ENCODE measurements around the gene FADS6. TPM values are rescaled to one million over a fixed set of nuclear protein-coding genes. Genes with fewer than 3 reads are reported as not detected.

Gene FADS6
- total RNA-seq, 1 donor from 2014 or later, result not detected

DNA sequence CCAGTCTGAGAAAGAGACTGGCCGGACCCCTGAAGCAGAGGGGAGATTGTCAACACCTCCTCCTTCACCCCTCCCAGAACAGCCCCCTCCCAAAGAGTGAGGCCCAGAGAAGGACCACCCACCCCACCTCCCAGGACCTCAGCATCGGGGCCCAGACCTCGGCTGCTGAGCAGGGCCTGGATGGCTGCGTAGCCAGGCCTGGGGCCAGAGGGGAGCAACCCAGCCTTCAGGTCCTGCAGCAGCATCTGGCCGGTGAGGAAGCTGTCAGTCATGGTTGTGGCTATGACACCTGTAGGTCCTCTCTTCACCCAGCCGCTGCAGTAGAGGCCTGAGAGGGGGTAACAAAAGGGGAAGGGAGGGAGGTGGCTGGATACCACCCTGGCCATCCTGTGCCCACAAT, 30.5 kb downstream of the FADS6 start:
- Mint-ChIP-seq H3K4me1 (ENCODE audit: unreplicated experiment) (peaks cover 13% of the 10 kb centered on the region), H3K9me3 (ENCODE audit: unreplicated experiment) (no peaks in the 10 kb centered on the region), H3K27ac (ENCODE audit: unreplicated experiment) (no peak overlapping the region), H3K27me3 (ENCODE audit: unreplicated experiment) (peaks cover 24% of the 10 kb centered on the region), H3K36me3 (ENCODE audit: low read depth, unreplicated experiment) (peaks cover 14% of the 10 kb centered on the region), H3K4me3 (ENCODE audit: unreplicated experiment) (no peak overlapping the region)
- DNase-seq (ENCODE audit: low spot score), result no peak
- TF ChIP-seq, protein P1, sequence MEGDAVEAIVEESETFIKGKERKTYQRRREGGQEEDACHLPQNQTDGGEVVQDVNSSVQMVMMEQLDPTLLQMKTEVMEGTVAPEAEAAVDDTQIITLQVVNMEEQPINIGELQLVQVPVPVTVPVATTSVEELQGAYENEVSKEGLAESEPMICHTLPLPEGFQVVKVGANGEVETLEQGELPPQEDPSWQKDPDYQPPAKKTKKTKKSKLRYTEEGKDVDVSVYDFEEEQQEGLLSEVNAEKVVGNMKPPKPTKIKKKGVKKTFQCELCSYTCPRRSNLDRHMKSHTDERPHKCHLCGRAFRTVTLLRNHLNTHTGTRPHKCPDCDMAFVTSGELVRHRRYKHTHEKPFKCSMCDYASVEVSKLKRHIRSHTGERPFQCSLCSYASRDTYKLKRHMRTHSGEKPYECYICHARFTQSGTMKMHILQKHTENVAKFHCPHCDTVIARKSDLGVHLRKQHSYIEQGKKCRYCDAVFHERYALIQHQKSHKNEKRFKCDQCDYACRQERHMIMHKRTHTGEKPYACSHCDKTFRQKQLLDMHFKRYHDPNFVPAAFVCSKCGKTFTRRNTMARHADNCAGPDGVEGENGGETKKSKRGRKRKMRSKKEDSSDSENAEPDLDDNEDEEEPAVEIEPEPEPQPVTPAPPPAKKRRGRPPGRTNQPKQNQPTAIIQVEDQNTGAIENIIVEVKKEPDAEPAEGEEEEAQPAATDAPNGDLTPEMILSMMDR (IDR thresholded peaks at IDR 0.05; ENCODE audit: unreplicated experiment), result no peak

DNA sequence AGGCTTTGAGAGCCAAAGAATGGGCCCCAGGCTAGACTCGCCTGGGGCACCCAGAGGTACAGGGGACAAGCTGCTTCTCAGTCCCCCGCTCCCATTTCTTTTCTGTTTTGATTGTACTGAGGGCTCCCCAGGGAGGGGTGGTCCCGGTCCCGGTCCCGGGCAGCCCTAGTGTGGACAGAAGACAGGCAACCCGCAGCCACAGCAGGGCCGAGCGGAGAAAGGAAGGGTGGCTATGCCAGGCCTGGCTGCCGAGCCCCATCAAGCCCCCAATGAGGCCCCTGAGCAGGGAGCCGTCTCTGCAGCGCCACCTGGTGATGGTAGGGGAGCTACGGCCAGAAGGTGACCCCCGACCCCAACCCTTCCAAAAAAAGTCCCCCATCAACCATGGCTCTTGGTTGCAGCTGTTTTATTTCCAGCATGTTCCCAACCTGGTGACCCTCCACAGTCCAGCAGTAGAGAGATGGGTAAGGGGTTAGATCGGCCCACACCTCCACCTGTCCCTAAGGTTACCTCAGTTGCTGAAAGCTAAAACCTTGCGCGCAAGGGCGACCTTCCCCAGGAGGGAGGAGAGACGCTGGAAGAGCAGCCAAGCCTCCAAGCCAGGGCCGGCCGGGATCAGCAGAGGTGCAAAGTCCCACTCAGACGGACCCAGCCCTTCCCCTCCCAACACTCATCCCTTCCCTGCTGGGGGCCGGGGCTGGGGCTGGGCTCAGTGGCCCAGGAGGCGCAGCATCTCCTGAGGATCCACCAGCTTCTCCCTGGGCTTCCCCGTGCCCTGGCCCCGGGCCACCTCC, 31.1 kb downstream of the FADS6 start:
- Mint-ChIP-seq H3K9me3 (ENCODE audit: unreplicated experiment) (no peaks in the 10 kb centered on the region), H3K27ac (ENCODE audit: unreplicated experiment) (no peak overlapping the region), H3K36me3 (ENCODE audit: low read depth, unreplicated experiment) (peaks cover 14% of the 10 kb centered on the region), H3K4me1 (ENCODE audit: unreplicated experiment) (peaks cover 10% of the 10 kb centered on the region), H3K27me3 (ENCODE audit: unreplicated experiment) (peaks cover 24% of the 10 kb centered on the region), H3K4me3 (ENCODE audit: unreplicated experiment) (no peak overlapping the region)
- DNase-seq (ENCODE audit: low spot score), result peak; percentile 83
- TF ChIP-seq, protein P1 (IDR thresholded peaks at IDR 0.05; ENCODE audit: unreplicated experiment), result peak; percentile 65

DNA sequence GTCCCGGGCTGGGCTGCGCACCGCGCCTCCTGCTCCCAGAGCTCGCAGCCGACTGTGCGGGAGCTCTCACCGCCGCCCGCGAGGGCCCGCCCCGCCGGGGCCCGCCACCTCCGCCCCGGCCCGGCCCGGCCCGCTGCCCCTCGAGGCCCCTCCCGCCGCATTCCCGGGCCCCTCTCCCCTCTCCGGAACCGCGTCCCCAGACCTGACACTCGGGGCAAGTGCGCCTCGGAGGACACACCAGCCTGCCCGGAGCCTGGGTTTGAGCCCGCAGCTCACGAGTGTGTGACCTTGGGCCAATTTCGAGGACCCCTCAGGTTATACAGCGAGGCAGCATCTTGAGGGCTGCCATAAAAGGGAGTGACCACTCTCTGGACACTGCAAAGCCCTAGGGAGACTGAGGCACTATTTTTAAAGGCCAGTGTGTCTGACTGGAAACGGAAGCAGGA, 31.7 kb downstream of the FADS6 start:
- Mint-ChIP-seq H3K9me3 (ENCODE audit: unreplicated experiment) (no peaks in the 10 kb centered on the region), H3K4me3 (ENCODE audit: unreplicated experiment) (no peak overlapping the region), H3K27ac (ENCODE audit: unreplicated experiment) (peak overlapping the region; percentile 67), H3K4me1 (ENCODE audit: unreplicated experiment) (peaks cover 10% of the 10 kb centered on the region), H3K36me3 (ENCODE audit: low read depth, unreplicated experiment) (peaks cover 14% of the 10 kb centered on the region), H3K27me3 (ENCODE audit: unreplicated experiment) (peaks cover 24% of the 10 kb centered on the region)
- no peak for DNase-seq (ENCODE audit: low spot score)
- TF ChIP-seq, protein P1 (IDR thresholded peaks at IDR 0.05; ENCODE audit: unreplicated experiment), result no peak

DNA sequence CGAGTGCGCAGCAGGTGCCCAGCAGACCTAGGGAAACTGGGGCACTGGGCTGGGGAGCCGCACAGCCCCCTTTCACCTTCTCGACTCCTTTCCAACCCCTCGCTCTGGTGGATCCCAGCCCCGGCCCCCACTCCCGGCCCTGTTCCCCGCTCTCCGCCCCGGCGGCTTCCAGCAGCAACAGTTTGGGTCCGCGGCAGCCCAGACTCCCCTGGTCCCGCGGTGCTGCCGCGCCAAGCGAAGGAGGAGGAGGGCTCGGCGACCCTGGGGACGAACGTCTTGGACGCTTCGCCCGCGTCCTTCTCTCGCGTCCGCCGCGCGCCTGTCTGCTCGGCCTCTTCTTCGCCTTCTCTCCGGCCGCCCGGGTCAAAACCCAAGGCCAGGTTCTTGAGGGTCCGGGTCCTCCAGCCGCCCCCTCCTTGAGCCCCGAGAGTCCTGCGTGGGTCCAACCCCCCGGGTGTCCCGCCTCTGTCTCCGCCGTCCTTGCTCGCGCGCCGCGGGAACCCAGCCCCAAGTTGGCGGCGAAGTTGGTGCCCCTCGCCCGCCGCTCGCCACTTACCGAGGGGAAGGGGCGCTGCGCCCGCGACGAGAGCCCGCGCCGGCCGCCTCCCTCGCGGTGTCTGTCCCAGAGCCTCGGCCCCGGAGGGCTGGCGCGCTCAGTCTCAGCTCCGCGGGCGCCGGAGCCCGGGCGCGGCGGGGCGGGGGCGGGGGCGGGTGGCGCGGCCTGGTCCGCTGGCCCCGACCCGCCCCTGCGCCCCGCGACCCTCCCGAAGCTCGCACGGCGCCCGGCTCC, 32.4 kb downstream of the FADS6 start:
- Mint-ChIP-seq H3K27me3 (ENCODE audit: unreplicated experiment) (peaks cover 24% of the 10 kb centered on the region), H3K36me3 (ENCODE audit: low read depth, unreplicated experiment) (peaks cover 14% of the 10 kb centered on the region), H3K4me1 (ENCODE audit: unreplicated experiment) (peaks cover 10% of the 10 kb centered on the region), H3K27ac (ENCODE audit: unreplicated experiment) (no peak overlapping the region), H3K9me3 (ENCODE audit: unreplicated experiment) (no peaks in the 10 kb centered on the region), H3K4me3 (ENCODE audit: unreplicated experiment) (no peak overlapping the region)
- no peak for DNase-seq (ENCODE audit: low spot score)
- TF ChIP-seq, protein P1 (IDR thresholded peaks at IDR 0.05; ENCODE audit: unreplicated experiment), result no peak

Measured in endothelial cell (in vitro differentiated cells).